Measurements from ENCODE around the gene WFDC1.

The WFDC1 gene

GRCh38 chr16:84319146-84319760, 24.6 kb downstream of the WFDC1 start:
- Mint-ChIP-seq H3K4me3 (no peak overlapping the region), H3K27me3 (peaks cover 10% of the 10 kb centered on the region), H3K9me3 (peaks cover 10% of the 10 kb centered on the region), H3K4me1 (no peaks in the 10 kb centered on the region), H3K36me3 (no peaks in the 10 kb centered on the region), H3K27ac (no peak overlapping the region)
- CTCF ChIA-PET: no interaction called here
- DNase-seq: no peak

GRCh38 chr16:84320511-84320910, 25.8 kb downstream of the WFDC1 start:
- Mint-ChIP-seq H3K9me3 (peaks cover 10% of the 10 kb centered on the region), H3K27ac (no peak overlapping the region), H3K36me3 (no peaks in the 10 kb centered on the region), H3K27me3 (peaks cover 4% of the 10 kb centered on the region), H3K4me3 (no peak overlapping the region), H3K4me1 (no peaks in the 10 kb centered on the region)
- CTCF ChIA-PET: no interaction called here
- no peak for DNase-seq

- Mint-ChIP-seq H3K36me3 (no peaks in the 10 kb centered on the region), H3K27me3 (peaks cover 4% of the 10 kb centered on the region), H3K27ac (no peak overlapping the region), H3K4me1 (no peaks in the 10 kb centered on the region), H3K9me3 (peaks cover 10% of the 10 kb centered on the region), H3K4me3 (no peak overlapping the region)
- CTCF ChIA-PET: no interaction called here
- DNase-seq: no peak
Measured at GRCh38 chr16:84321932-84322331, 27.3 kb downstream of the WFDC1 start.

GRCh38 chr16:84322749-84323148, 28.1 kb downstream of the WFDC1 start:
- H3K9me3 Mint-ChIP-seq: peaks cover 9% of the 10 kb centered on the region
- no peak overlapping the region for H3K27ac Mint-ChIP-seq
- H3K4me1 Mint-ChIP-seq: no peaks in the 10 kb centered on the region
- no peak overlapping the region for H3K4me3 Mint-ChIP-seq
- no peak for DNase-seq
- H3K36me3 Mint-ChIP-seq: no peaks in the 10 kb centered on the region
- H3K27me3 Mint-ChIP-seq: peaks cover 7% of the 10 kb centered on the region
- CTCF ChIA-PET: no interaction called here

- Mint-ChIP-seq H3K27ac (no peak overlapping the region), H3K4me1 (no peaks in the 10 kb centered on the region), H3K36me3 (no peaks in the 10 kb centered on the region), H3K4me3 (no peak overlapping the region), H3K27me3 (peaks cover 8% of the 10 kb centered on the region), H3K9me3 (peaks cover 7% of the 10 kb centered on the region)
- CTCF ChIA-PET: no interaction called here
- no peak for DNase-seq
Measured at GRCh38 chr16:84323606-84324005, 28.9 kb downstream of the WFDC1 start.

GRCh38 chr16:84324434-84325262, 30.0 kb downstream of the WFDC1 start:
- no peak for DNase-seq
- H3K4me3 Mint-ChIP-seq: no peak overlapping the region
- no peaks in the 10 kb centered on the region for H3K4me1 Mint-ChIP-seq
- peaks cover 8% of the 10 kb centered on the region for H3K27me3 Mint-ChIP-seq
- no peak overlapping the region for H3K27ac Mint-ChIP-seq
- CTCF ChIA-PET: no interaction called here
- H3K36me3 Mint-ChIP-seq: no peaks in the 10 kb centered on the region
- peaks cover 2% of the 10 kb centered on the region for H3K9me3 Mint-ChIP-seq

GRCh38 chr16:84326545-84326944, 31.9 kb downstream of the WFDC1 start:
- Mint-ChIP-seq H3K27me3 (peaks cover 8% of the 10 kb centered on the region), H3K36me3 (no peaks in the 10 kb centered on the region), H3K4me3 (no peak overlapping the region), H3K27ac (no peak overlapping the region), H3K9me3 (no peaks in the 10 kb centered on the region), H3K4me1 (no peaks in the 10 kb centered on the region)
- DNase-seq: no peak
- CTCF ChIA-PET: no interaction called here

- H3K4me1 Mint-ChIP-seq: no peaks in the 10 kb centered on the region
- no peaks in the 10 kb centered on the region for H3K9me3 Mint-ChIP-seq
- peak overlapping the region; percentile 2 for H3K27ac Mint-ChIP-seq
Measured at GRCh38 chr16:84327926-84328505, 33.3 kb downstream of the WFDC1 start.

GRCh38 chr16:84329016-84329415, 34.3 kb downstream of the WFDC1 start:
- Mint-ChIP-seq H3K9me3 (no peaks in the 10 kb centered on the region), H3K4me3 (no peak overlapping the region), H3K36me3 (no peaks in the 10 kb centered on the region), H3K4me1 (no peaks in the 10 kb centered on the region), H3K27me3 (peaks cover 11% of the 10 kb centered on the region), H3K27ac (no peak overlapping the region)
- CTCF ChIA-PET: no interaction called here
- DNase-seq: no peak

More at GRCh38 chr16:84327926-84328505, 33.3 kb downstream of the WFDC1 start:
- Mint-ChIP-seq H3K27me3 (peaks cover 4% of the 10 kb centered on the region), H3K4me3 (no peak overlapping the region), H3K36me3 (no peaks in the 10 kb centered on the region)
- CTCF ChIA-PET: no interaction called here
- DNase-seq: no peak

GRCh38 chr16:84329843-84330684, 35.4 kb downstream of the WFDC1 start:
- DNase-seq: no peak
- H3K4me1 Mint-ChIP-seq: no peaks in the 10 kb centered on the region
- no peak overlapping the region for H3K27ac Mint-ChIP-seq
- no peaks in the 10 kb centered on the region for H3K36me3 Mint-ChIP-seq
- CTCF ChIA-PET: no interaction called here
- H3K4me3 Mint-ChIP-seq: no peak overlapping the region
- peaks cover 20% of the 10 kb centered on the region for H3K27me3 Mint-ChIP-seq
- peaks cover 1% of the 10 kb centered on the region for H3K9me3 Mint-ChIP-seq

GRCh38 chr16:84330685-84331050, 36.0 kb downstream of the WFDC1 start:
- CTCF ChIA-PET: no interaction called here
- DNase-seq: no peak
- Mint-ChIP-seq H3K36me3 (no peaks in the 10 kb centered on the region), H3K9me3 (peaks cover 2% of the 10 kb centered on the region), H3K4me1 (no peaks in the 10 kb centered on the region), H3K27me3 (peaks cover 20% of the 10 kb centered on the region), H3K4me3 (no peak overlapping the region), H3K27ac (no peak overlapping the region)

GRCh38 chr16:84331998-84332780, 37.5 kb downstream of the WFDC1 start:
- DNase-seq: no peak
- H3K4me1 Mint-ChIP-seq: no peaks in the 10 kb centered on the region
- no peak overlapping the region for H3K4me3 Mint-ChIP-seq
- no peak overlapping the region for H3K27ac Mint-ChIP-seq
- H3K27me3 Mint-ChIP-seq: peaks cover 20% of the 10 kb centered on the region
- H3K9me3 Mint-ChIP-seq: peaks cover 2% of the 10 kb centered on the region
- no peaks in the 10 kb centered on the region for H3K36me3 Mint-ChIP-seq
- CTCF ChIA-PET: no interaction called here

- CTCF ChIA-PET: no interaction called here
- no peak overlapping the region for H3K4me3 Mint-ChIP-seq
- H3K4me1 Mint-ChIP-seq: no peaks in the 10 kb centered on the region
- H3K36me3 Mint-ChIP-seq: no peaks in the 10 kb centered on the region
- peaks cover 5% of the 10 kb centered on the region for H3K9me3 Mint-ChIP-seq
- no peak overlapping the region for H3K27ac Mint-ChIP-seq
- no peak for DNase-seq
- peaks cover 15% of the 10 kb centered on the region for H3K27me3 Mint-ChIP-seq
Measured at GRCh38 chr16:84332975-84333684, 38.5 kb downstream of the WFDC1 start.
